ENCODE results near the gene INTS7. TPM values are rescaled to one million over a fixed set of nuclear protein-coding genes. Genes with fewer than 3 reads are reported as not detected.

Gene INTS7
- polyA plus RNA-seq, 3 donors = 6.1 to 10.7 (median 7.6) TPM

DNA sequence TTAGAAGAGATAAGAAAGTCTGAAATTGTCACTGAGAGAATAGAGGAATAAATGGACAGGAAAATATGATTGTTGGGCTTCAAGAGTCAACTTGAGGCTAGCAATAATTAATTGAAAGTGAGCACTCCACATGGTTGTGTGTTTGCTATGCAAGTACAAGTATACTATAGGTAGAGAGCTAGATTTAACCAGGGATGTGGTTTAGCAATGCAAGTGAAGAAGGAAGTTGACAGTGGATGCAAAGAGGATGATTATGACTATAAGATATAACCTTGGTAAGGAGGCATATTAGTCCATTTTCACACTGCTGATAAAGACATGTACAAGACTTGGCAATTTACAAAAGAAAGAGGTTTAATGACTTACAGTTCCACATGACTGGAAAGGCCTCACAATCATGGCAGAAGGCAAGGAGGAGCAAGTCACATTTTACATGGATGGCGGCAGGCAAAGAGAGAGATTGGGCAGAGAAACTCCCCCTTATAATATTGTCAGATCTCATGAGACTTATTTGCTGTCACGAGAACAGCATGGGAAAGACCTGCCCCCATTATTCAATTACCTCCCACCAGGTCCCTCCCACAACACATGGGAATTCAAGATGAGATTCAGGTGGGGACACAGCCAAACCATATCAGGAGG is 47.5 kb upstream of the INTS7 start:
- no peaks in the 10 kb centered on the region for H3K27me3 Mint-ChIP-seq (ENCODE audit: low read depth in 3 of 3)

DNA sequence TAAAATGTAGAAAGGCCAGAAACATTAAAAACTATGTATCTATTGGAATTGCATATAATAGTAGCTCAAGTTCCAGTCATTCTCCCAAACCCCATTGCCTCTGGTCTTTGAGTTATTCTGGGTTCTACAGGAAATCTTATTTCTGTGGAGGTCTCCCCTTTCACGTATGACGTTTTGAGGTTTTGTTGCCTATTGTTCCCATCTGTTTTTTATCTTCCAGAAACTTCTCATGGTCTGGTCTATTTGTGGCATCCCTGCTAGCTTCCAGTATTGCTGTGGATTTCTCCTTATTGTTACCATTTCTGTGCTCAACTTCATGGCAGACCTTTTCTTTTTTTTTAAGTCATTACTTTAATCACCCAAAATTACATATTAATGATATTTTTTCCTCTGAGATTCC is 43.5 kb upstream of the INTS7 start:
- Mint-ChIP-seq H3K27me3 (ENCODE audit: low read depth in 3 of 3) (no peaks in the 10 kb centered on the region), H3K27ac (no peak overlapping the region), H3K36me3 (peaks cover 18 to 19% of the 10 kb centered on the region in 2 donors), H3K4me1 (no peaks in the 10 kb centered on the region), H3K4me3 (no peak overlapping the region), H3K9me3 (no peaks in the 10 kb centered on the region)
- H3K9me3 ChIP-seq (replicated peaks in 1 of 2; ENCODE audit: control insufficient read depth in 1 of 2, insufficient read depth in 1 of 2, low read length in 2 of 2) = no peaks in the 10 kb centered on the region
- no peaks in the 10 kb centered on the region for H3K4me1 ChIP-seq (ENCODE audit: control insufficient read depth in 1 of 2, insufficient read depth in 2 of 2, low read length in 2 of 2)
- H3K9ac ChIP-seq (ENCODE audit: insufficient read depth, low read length, poor library complexity, severe bottlenecking) = no peak overlapping the region
- no peaks in the 10 kb centered on the region for H4K20me1 ChIP-seq (ENCODE audit: insufficient read depth, low read length)
- no peak overlapping the region for H2AFZ ChIP-seq (ENCODE audit: insufficient read depth, low read depth, low read length, poor library complexity, severe bottlenecking)
- 92% methylated on average over 2 of the region's 2 CpGs for WGBS (ENCODE audit: insufficient coverage)
- no peak for DNase-seq
- no peaks in the 10 kb centered on the region for H3K27me3 ChIP-seq (ENCODE audit: control insufficient read depth in 2 of 2, insufficient read depth in 2 of 2, low read length in 2 of 2)
- no peak overlapping the region for H3K4me3 ChIP-seq (replicated peaks in 1 of 3; ENCODE audit: low read depth in 2 of 3, low read length in 3 of 3)
- H3K79me2 ChIP-seq (ENCODE audit: insufficient read depth, low read length) = no peaks in the 10 kb centered on the region
- TF ChIP-seq, protein P1, sequence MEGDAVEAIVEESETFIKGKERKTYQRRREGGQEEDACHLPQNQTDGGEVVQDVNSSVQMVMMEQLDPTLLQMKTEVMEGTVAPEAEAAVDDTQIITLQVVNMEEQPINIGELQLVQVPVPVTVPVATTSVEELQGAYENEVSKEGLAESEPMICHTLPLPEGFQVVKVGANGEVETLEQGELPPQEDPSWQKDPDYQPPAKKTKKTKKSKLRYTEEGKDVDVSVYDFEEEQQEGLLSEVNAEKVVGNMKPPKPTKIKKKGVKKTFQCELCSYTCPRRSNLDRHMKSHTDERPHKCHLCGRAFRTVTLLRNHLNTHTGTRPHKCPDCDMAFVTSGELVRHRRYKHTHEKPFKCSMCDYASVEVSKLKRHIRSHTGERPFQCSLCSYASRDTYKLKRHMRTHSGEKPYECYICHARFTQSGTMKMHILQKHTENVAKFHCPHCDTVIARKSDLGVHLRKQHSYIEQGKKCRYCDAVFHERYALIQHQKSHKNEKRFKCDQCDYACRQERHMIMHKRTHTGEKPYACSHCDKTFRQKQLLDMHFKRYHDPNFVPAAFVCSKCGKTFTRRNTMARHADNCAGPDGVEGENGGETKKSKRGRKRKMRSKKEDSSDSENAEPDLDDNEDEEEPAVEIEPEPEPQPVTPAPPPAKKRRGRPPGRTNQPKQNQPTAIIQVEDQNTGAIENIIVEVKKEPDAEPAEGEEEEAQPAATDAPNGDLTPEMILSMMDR (IDR thresholded peaks at IDR 0.05) = no peak
- no peak overlapping the region for H3K4me2 ChIP-seq (replicated peaks; ENCODE audit: extremely low read depth, low read length, poor library complexity, severe bottlenecking)
- peaks cover 7 to 48% of the 10 kb centered on the region in 2 donors for H3K36me3 ChIP-seq (replicated peaks in 1 of 2; ENCODE audit: control insufficient read depth in 1 of 2, insufficient read depth in 2 of 2, low read length in 2 of 2)
- H3K27ac ChIP-seq (ENCODE audit: low read depth in 1 of 2, low read length in 2 of 2) = no peak overlapping the region
- intact Hi-C loops (cut with micrococcal nuclease) = no loop called here

More for the DNA sequence above, 47.5 kb upstream of the INTS7 start:
- no peak overlapping the region for H3K27ac Mint-ChIP-seq
- no peaks in the 10 kb centered on the region for H3K9me3 ChIP-seq (replicated peaks in 1 of 2; ENCODE audit: control insufficient read depth in 1 of 2, insufficient read depth in 1 of 2, low read length in 2 of 2)
- H3K9me3 Mint-ChIP-seq = no peaks in the 10 kb centered on the region
- no peaks in the 10 kb centered on the region for H3K27me3 ChIP-seq (ENCODE audit: control insufficient read depth in 2 of 2, insufficient read depth in 2 of 2, low read length in 2 of 2)
- no peaks in the 10 kb centered on the region for H4K20me1 ChIP-seq (ENCODE audit: insufficient read depth, low read length)
- intact Hi-C loops (cut with micrococcal nuclease) = no loop called here
- H3K36me3 Mint-ChIP-seq = peaks cover 14 to 21% of the 10 kb centered on the region in 2 donors
- H3K79me2 ChIP-seq (ENCODE audit: insufficient read depth, low read length) = peaks cover 5% of the 10 kb centered on the region
- no peaks in the 10 kb centered on the region for H3K4me1 Mint-ChIP-seq
- H3K4me3 ChIP-seq (replicated peaks in 1 of 3; ENCODE audit: low read depth in 2 of 3, low read length in 3 of 3) = no peak overlapping the region
- no peak for DNase-seq
- H3K4me3 Mint-ChIP-seq = no peak overlapping the region
- WGBS (ENCODE audit: insufficient coverage) = no CpG with 5 or more reads among the region's 2 CpGs
- H3K4me1 ChIP-seq (ENCODE audit: control insufficient read depth in 1 of 2, insufficient read depth in 2 of 2, low read length in 2 of 2) = no peaks in the 10 kb centered on the region
- H3K4me2 ChIP-seq (replicated peaks; ENCODE audit: extremely low read depth, low read length, poor library complexity, severe bottlenecking) = no peak overlapping the region
- no peak overlapping the region for H3K9ac ChIP-seq (ENCODE audit: insufficient read depth, low read length, poor library complexity, severe bottlenecking)
- no peak overlapping the region for H2AFZ ChIP-seq (ENCODE audit: insufficient read depth, low read depth, low read length, poor library complexity, severe bottlenecking)
- H3K36me3 ChIP-seq (replicated peaks in 1 of 2; ENCODE audit: control insufficient read depth in 1 of 2, insufficient read depth in 2 of 2, low read length in 2 of 2) = peaks cover 7 to 58% of the 10 kb centered on the region in 2 donors
- TF ChIP-seq, protein P1 (IDR thresholded peaks at IDR 0.05) = no peak
- no peak overlapping the region for H3K27ac ChIP-seq (ENCODE audit: low read depth in 1 of 2, low read length in 2 of 2)

All from CD14-positive monocyte (primary cell).